ENCODE results near the gene FDXACB1.
A peak's percentile ranks its signal among the peaks of the same experiment; 100 is the strongest.

The FDXACB1 gene

DNA sequence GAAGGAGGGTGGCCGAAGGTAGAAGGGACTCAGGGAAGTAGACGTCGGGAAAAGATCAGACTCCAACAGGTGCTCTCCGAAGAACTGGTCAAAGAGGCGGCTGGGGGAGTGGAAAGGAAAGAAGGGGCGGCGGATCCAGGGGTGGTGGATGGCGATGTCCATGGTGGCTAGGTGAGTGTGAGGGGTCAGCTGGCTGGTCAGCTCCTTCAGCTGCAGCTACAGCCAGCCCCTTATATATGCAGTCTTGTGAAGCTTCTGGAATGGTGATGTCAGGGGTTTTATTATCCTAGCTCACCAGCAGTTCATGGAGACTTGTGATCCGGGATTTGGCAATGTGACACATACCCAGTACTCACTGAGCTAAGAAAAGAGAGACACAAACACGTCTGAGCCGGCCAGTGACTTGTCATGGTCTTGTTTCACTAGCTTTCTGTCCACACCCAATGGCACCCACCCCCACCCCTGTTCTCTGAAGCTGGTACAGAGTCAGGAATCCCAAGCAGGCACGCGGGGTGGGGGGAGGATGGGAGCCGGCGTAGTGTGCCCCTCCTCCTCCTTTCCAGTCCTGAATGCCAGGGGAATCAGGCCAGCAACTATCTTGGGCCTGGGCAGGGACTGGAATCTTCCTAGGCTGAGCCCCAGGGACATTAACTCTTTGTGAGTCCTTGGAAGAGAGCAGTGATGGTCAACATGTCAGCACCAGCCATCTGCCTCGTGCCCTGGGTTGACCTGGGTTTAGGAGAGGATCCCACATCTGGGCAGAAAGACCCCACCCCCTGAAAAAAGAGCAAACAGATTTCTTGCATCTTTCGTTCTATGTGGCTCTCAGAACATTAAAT lies 32.8 kb upstream of the FDXACB1 start, which contains the start of gene CRYAB:
Gene CRYAB, minus strand, starts transcription at position 208 of the 839 bp plus-strand sequence. Its CDS starts 46 bp downstream, at position 162.
- H2BK15ac ChIP-seq (ENCODE audit: low read depth, poor library complexity, severe bottlenecking): no peak within 1 kb of the TSS
- H4K91ac ChIP-seq (ENCODE audit: low read length): peak within 1 kb of the TSS; percentile 77
- no peak within 1 kb of the TSS for H3K23ac ChIP-seq (ENCODE audit: low read length in 2 of 2)
- peaks cover 0 to 17% of the 10 kb centered on the region in 2 experiments for H3K27me3 ChIP-seq (ENCODE audit: control insufficient read depth in 1 of 2, insufficient read depth in 1 of 2, low read length in 2 of 2)
- peak within 1 kb of the TSS in 1 of 2 experiments; percentile 86 for H3K4me3 ChIP-seq (ENCODE audit: insufficient read depth in 1 of 2, low read depth in 1 of 2, low read length in 2 of 2)
- no peak within 1 kb of the TSS for H3K27ac ChIP-seq (ENCODE audit: low read length, poor library complexity, severe bottlenecking)
- H2BK120ac ChIP-seq (ENCODE audit: low read depth, low read length): peak within 1 kb of the TSS; percentile 27
- peak within 1 kb of the TSS; percentile 78 for H4K8ac ChIP-seq (ENCODE audit: low read length)
- H2AK5ac ChIP-seq (ENCODE audit: low read length, severe bottlenecking): no peak within 1 kb of the TSS
- H3K9me3 ChIP-seq (ENCODE audit: control insufficient read depth, low read length): no peaks in the 10 kb centered on the region
- peak; percentile 84 for DNase-seq
- H2BK5ac ChIP-seq (ENCODE audit: low read depth, low read length, poor library complexity, severe bottlenecking): no peak within 1 kb of the TSS
- peak within 1 kb of the TSS; percentile 26 for H3K4me2 ChIP-seq (ENCODE audit: low read length, poor library complexity, severe bottlenecking)
- H3K14ac ChIP-seq (ENCODE audit: low read length in 2 of 2): no peak within 1 kb of the TSS
- peak within 1 kb of the TSS in 1 of 2 experiments; percentile 70 for H2BK12ac ChIP-seq (ENCODE audit: low read length in 2 of 2)
- peaks cover 10% of the 10 kb centered on the region for H3K4me1 ChIP-seq (ENCODE audit: control insufficient read depth, insufficient read depth, low read depth, low read length)
- H2AFZ ChIP-seq (ENCODE audit: low read depth, low read length): no peak within 1 kb of the TSS
- peak within 1 kb of the TSS; percentile 46 to 73 for H3K4ac ChIP-seq (ENCODE audit: low read depth in 1 of 2, low read length in 2 of 2)
- WGBS: 57% methylated on average over 17 of the region's 17 CpGs
- H3K79me1 ChIP-seq (replicated peaks; ENCODE audit: low read length, poor library complexity, severe bottlenecking): no peaks in the 10 kb centered on the region
- H3K36me3 ChIP-seq (ENCODE audit: control insufficient read depth in 1 of 2, insufficient read depth in 2 of 2, low read depth in 1 of 2, low read length in 2 of 2): peaks cover 0 to 51% of the 10 kb centered on the region in 2 experiments
- H3K9ac ChIP-seq (ENCODE audit: low read length): peak within 1 kb of the TSS; percentile 97
- H3K18ac ChIP-seq (ENCODE audit: low read depth in 1 of 2, low read length in 2 of 2): peak within 1 kb of the TSS; percentile 19 to 70

GRCh38 chr11:111910676-111911562 lies 32.0 kb upstream of the FDXACB1 start:
- no peak overlapping the region for H3K27ac ChIP-seq (ENCODE audit: low read length, poor library complexity, severe bottlenecking)
- WGBS: 82% methylated on average over 9 of the region's 9 CpGs
- H4K91ac ChIP-seq (ENCODE audit: low read length): no peak overlapping the region
- peaks cover 10% of the 10 kb centered on the region for H3K4me1 ChIP-seq (ENCODE audit: control insufficient read depth, insufficient read depth, low read depth, low read length)
- no peaks in the 10 kb centered on the region for H3K79me1 ChIP-seq (replicated peaks; ENCODE audit: low read length, poor library complexity, severe bottlenecking)
- no peak for DNase-seq
- no peak overlapping the region for H3K4ac ChIP-seq (ENCODE audit: low read depth in 1 of 2, low read length in 2 of 2)
- H3K9me3 ChIP-seq (ENCODE audit: control insufficient read depth, low read length): no peaks in the 10 kb centered on the region
- no peak overlapping the region for H2AFZ ChIP-seq (ENCODE audit: low read depth, low read length)
- no peak overlapping the region for H3K23ac ChIP-seq (ENCODE audit: low read length in 2 of 2)
- H3K18ac ChIP-seq (ENCODE audit: low read depth in 1 of 2, low read length in 2 of 2): no peak overlapping the region
- H2BK5ac ChIP-seq (ENCODE audit: low read depth, low read length, poor library complexity, severe bottlenecking): no peak overlapping the region
- H2BK15ac ChIP-seq (ENCODE audit: low read depth, poor library complexity, severe bottlenecking): no peak overlapping the region
- H3K27me3 ChIP-seq (ENCODE audit: control insufficient read depth in 1 of 2, insufficient read depth in 1 of 2, low read length in 2 of 2): peaks cover 0 to 17% of the 10 kb centered on the region in 2 experiments
- no peak overlapping the region for H2AK5ac ChIP-seq (ENCODE audit: low read length, severe bottlenecking)
- peak overlapping the region in 1 of 2 experiments; percentile 15 for H2BK12ac ChIP-seq (ENCODE audit: low read length in 2 of 2)
- no peak overlapping the region for H3K14ac ChIP-seq (ENCODE audit: low read length in 2 of 2)
- peaks cover 0 to 46% of the 10 kb centered on the region in 2 experiments for H3K36me3 ChIP-seq (ENCODE audit: control insufficient read depth in 1 of 2, insufficient read depth in 2 of 2, low read depth in 1 of 2, low read length in 2 of 2)
- H3K4me3 ChIP-seq (ENCODE audit: insufficient read depth in 1 of 2, low read depth in 1 of 2, low read length in 2 of 2): peak overlapping the region in 1 of 2 experiments; percentile 86
- no peak overlapping the region for H3K4me2 ChIP-seq (ENCODE audit: low read length, poor library complexity, severe bottlenecking)
- H2BK120ac ChIP-seq (ENCODE audit: low read depth, low read length): no peak overlapping the region
- H3K9ac ChIP-seq (ENCODE audit: low read length): peak overlapping the region; percentile 97
- H4K8ac ChIP-seq (ENCODE audit: low read length): no peak overlapping the region

- 87% methylated on average over 5 of the region's 5 CpGs for WGBS
These were observed 30.4 kb upstream of the FDXACB1 start for GRCh38 chr11:111909378-111909777.

More at GRCh38 chr11:111909378-111909777, 30.4 kb upstream of the FDXACB1 start:
- no peak for DNase-seq
- H2BK120ac ChIP-seq (ENCODE audit: low read depth, low read length): no peak overlapping the region
- H3K23ac ChIP-seq (ENCODE audit: low read length in 2 of 2): no peak overlapping the region
- H3K36me3 ChIP-seq (ENCODE audit: control insufficient read depth in 1 of 2, insufficient read depth in 2 of 2, low read depth in 1 of 2, low read length in 2 of 2): peaks cover 0 to 40% of the 10 kb centered on the region in 2 experiments
- H3K14ac ChIP-seq (ENCODE audit: low read length in 2 of 2): no peak overlapping the region
- H3K79me1 ChIP-seq (replicated peaks; ENCODE audit: low read length, poor library complexity, severe bottlenecking): no peaks in the 10 kb centered on the region
- peak overlapping the region; percentile 97 for H3K9ac ChIP-seq (ENCODE audit: low read length)
- H4K91ac ChIP-seq (ENCODE audit: low read length): no peak overlapping the region
- no peak overlapping the region for H2AK5ac ChIP-seq (ENCODE audit: low read length, severe bottlenecking)
- no peaks in the 10 kb centered on the region for H3K9me3 ChIP-seq (ENCODE audit: control insufficient read depth, low read length)
- no peak overlapping the region for H2BK5ac ChIP-seq (ENCODE audit: low read depth, low read length, poor library complexity, severe bottlenecking)
- no peak overlapping the region for H3K4ac ChIP-seq (ENCODE audit: low read depth in 1 of 2, low read length in 2 of 2)
- peak overlapping the region in 1 of 2 experiments; percentile 0 for H3K4me3 ChIP-seq (ENCODE audit: insufficient read depth in 1 of 2, low read depth in 1 of 2, low read length in 2 of 2)
- peaks cover 0 to 17% of the 10 kb centered on the region in 2 experiments for H3K27me3 ChIP-seq (ENCODE audit: control insufficient read depth in 1 of 2, insufficient read depth in 1 of 2, low read length in 2 of 2)
- H3K4me1 ChIP-seq (ENCODE audit: control insufficient read depth, insufficient read depth, low read depth, low read length): peaks cover 10% of the 10 kb centered on the region
- H3K4me2 ChIP-seq (ENCODE audit: low read length, poor library complexity, severe bottlenecking): no peak overlapping the region
- no peak overlapping the region for H2BK15ac ChIP-seq (ENCODE audit: low read depth, poor library complexity, severe bottlenecking)
- no peak overlapping the region for H2AFZ ChIP-seq (ENCODE audit: low read depth, low read length)
- no peak overlapping the region for H3K18ac ChIP-seq (ENCODE audit: low read depth in 1 of 2, low read length in 2 of 2)
- H4K8ac ChIP-seq (ENCODE audit: low read length): no peak overlapping the region
- H2BK12ac ChIP-seq (ENCODE audit: low read length in 2 of 2): no peak overlapping the region
- H3K27ac ChIP-seq (ENCODE audit: low read length, poor library complexity, severe bottlenecking): no peak overlapping the region
